Measurements from ENCODE around the gene LNPEP. TPM values are rescaled to one million over a fixed set of nuclear protein-coding genes. Genes with fewer than 3 reads are reported as not detected.
A peak's percentile ranks its signal among the peaks of the same experiment; 100 is the strongest.

LNPEP gene
- total and polyA plus RNA-seq, 2 of the 13 experiments (the other 11 are each of a cell fraction or from before 2014, with no cell fraction given), result 8.0 to 16.9 TPM

- no peak for TF ChIP-seq GLMP (CRISPR knock-in tag; IDR thresholded peaks at IDR 0.05; ENCODE audit: borderline replicate concordance)
- peak; percentile 47; the same call in 1 of the 2 replicates for TF ChIP-seq KLF6 (CRISPR knock-in tag; IDR thresholded peaks at IDR 0.05)
- TF ChIP-seq STAT5B (CRISPR knock-in tag; IDR thresholded peaks at IDR 0.05), result peak; percentile 65; the same call in 1 of the 2 replicates
- 0 out of 2 replicates have a peak, but pooled peaks have one; percentile 53 for TF ChIP-seq RNF219 (CRISPR knock-in tag; IDR thresholded peaks at IDR 0.05)
- TF ChIP-seq KDM4B (CRISPR knock-in tag; IDR thresholded peaks at IDR 0.05), result peak; percentile 81; the same call in 1 of the 2 replicates
- TF ChIP-seq NCOA5 (CRISPR knock-in tag; IDR thresholded peaks at IDR 0.05), result no peak
- no peak for TF ChIP-seq GRHL1 (CRISPR knock-in tag; conservative IDR thresholded peaks at IDR 0.05)
- TF ChIP-seq SMAD1 (CRISPR knock-in tag; IDR thresholded peaks at IDR 0.05; ENCODE audit: borderline replicate concordance, low read depth), result no peak
- peak; percentile 14; the same call in 1 of the 2 replicates for TF ChIP-seq BRD4 (CRISPR knock-in tag; IDR thresholded peaks at IDR 0.05)
- TF ChIP-seq GMEB1 (CRISPR knock-in tag; IDR thresholded peaks at IDR 0.05; ENCODE audit: borderline replicate concordance), result peak; percentile 60
- peak; percentile 60 for TF ChIP-seq SKI (IDR thresholded peaks at IDR 0.05; ENCODE audit: partially characterized antibody)
- TF ChIP-seq TSC22D2 (CRISPR knock-in tag; IDR thresholded peaks at IDR 0.05; ENCODE audit: borderline replicate concordance), result peak; percentile 78; the same call in 1 of the 2 replicates
- no peak for TF ChIP-seq ZNF557 (CRISPR knock-in tag; IDR thresholded peaks at IDR 0.05)
- no peak for TF ChIP-seq CBX1 (IDR thresholded peaks at IDR 0.05; ENCODE audit: low read depth)
- TF ChIP-seq ONECUT2 (CRISPR knock-in tag; IDR thresholded peaks at IDR 0.05), result 0 out of 2 replicates have a peak, but pooled peaks have one; percentile 3
- TF ChIP-seq MIXL1 (CRISPR knock-in tag; IDR thresholded peaks at IDR 0.05), result peak; percentile 76
- TF ChIP-seq TFE3 (CRISPR knock-in tag; IDR thresholded peaks at IDR 0.05), result peak; percentile 59; the same call in 1 of the 2 replicates
- TF ChIP-seq MBNL3 (CRISPR knock-in tag; conservative IDR thresholded peaks at IDR 0.05), result no peak
- TF ChIP-seq MNT (IDR thresholded peaks at IDR 0.05), result no peak
These were observed at the start of gene LNPEP (continued) for GRCh38 chr5:96935559-96936430.

Measured in HepG2 (cell line).